ENCODE measurements around the gene SSTR3. TPM values are rescaled to one million over a fixed set of nuclear protein-coding genes. Genes with fewer than 3 reads are reported as not detected.

The SSTR3 gene
- total and polyA plus RNA-seq, 4 donors = 0.19 TPM; not detected in 3

GRCh38 chr22:37220543-37220981 is 8.3 kb upstream of the SSTR3 start (continued):
- TF ChIP-seq CTCF (IDR thresholded peaks at IDR 0.05; ENCODE audit: low read depth, low read length, missing input control) = no peak
- TF ChIP-seq HNF4A (conservative IDR thresholded peaks at IDR 0.05) = no peak

DNA sequence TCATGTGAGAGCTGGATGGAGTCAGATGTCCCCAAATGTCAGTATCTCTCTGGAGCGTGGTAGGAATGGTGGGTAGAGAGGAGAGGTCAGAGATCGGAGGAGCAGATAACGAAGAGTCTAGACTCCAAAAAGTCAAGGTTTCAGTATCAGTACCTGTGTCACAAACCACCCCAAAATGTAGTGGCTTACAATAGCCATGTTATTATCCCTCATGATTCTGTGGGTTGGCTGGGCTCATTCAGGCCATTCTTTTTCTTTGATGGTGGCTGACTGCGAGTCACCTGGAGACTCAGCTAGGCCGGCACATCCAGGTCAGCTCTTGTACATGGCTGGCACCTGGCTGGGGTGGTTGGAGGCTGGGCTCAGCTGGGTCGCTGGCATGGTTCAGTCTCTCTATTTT is 7.3 kb upstream of the SSTR3 start:
- Histone ChIP-seq H3K9ac (ENCODE audit: low read depth in 1 of 2, low read length in 2 of 2) (no peak overlapping the region), H3K27me3 (ENCODE audit: control insufficient read depth in 4 of 4, insufficient read depth in 4 of 4, low read length in 3 of 4) (no peaks in the 10 kb centered on the region), H3K9me3 (ENCODE audit: control insufficient read depth in 4 of 4, low read length in 3 of 4) (no peaks in the 10 kb centered on the region), H3K4me3 (ENCODE audit: low read depth in 1 of 3, low read length in 3 of 3) (no peak overlapping the region), H3K36me3 (ENCODE audit: control insufficient read depth in 4 of 4, insufficient read depth in 3 of 4, low read depth in 1 of 4, low read length in 3 of 4) (no peaks in the 10 kb centered on the region), H3K4me1 (ENCODE audit: control insufficient read depth in 4 of 4, insufficient read depth in 4 of 4, low read length in 3 of 4) (no peaks in the 10 kb centered on the region), H3K27ac (ENCODE audit: low read depth in 1 of 2, low read length in 2 of 2) (no peak overlapping the region)
- TF ChIP-seq YY1 (IDR thresholded peaks at IDR 0.05) (no peak), JUND (IDR thresholded peaks at IDR 0.05) (no peak), FOXA1 (IDR thresholded peaks at IDR 0.05) (no peak), SP1 (IDR thresholded peaks at IDR 0.05) (no peak), FOXA2 (IDR thresholded peaks at IDR 0.05) (no peak), RXRA (IDR thresholded peaks at IDR 0.05) (no peak)
- 90% methylated on average over 6 of the region's 6 CpGs for WGBS
- DNase-seq (ENCODE audit: low spot score) = no peak

GRCh38 chr22:37218771-37219411 is 6.6 kb upstream of the SSTR3 start:
- Histone ChIP-seq H3K27me3 (ENCODE audit: control insufficient read depth in 4 of 4, insufficient read depth in 4 of 4, low read length in 3 of 4) (no peaks in the 10 kb centered on the region), H3K27ac (ENCODE audit: low read depth in 1 of 2, low read length in 2 of 2) (no peak overlapping the region), H3K36me3 (ENCODE audit: control insufficient read depth in 4 of 4, insufficient read depth in 3 of 4, low read depth in 1 of 4, low read length in 3 of 4) (no peaks in the 10 kb centered on the region), H3K4me1 (ENCODE audit: control insufficient read depth in 4 of 4, insufficient read depth in 4 of 4, low read length in 3 of 4) (no peaks in the 10 kb centered on the region), H3K4me3 (ENCODE audit: low read depth in 1 of 3, low read length in 3 of 3) (no peak overlapping the region), H3K9ac (ENCODE audit: low read depth in 1 of 2, low read length in 2 of 2) (no peak overlapping the region), H3K9me3 (ENCODE audit: control insufficient read depth in 4 of 4, low read length in 3 of 4) (no peaks in the 10 kb centered on the region)
- 47% methylated on average over 7 of the region's 7 CpGs for WGBS
- DNase-seq (ENCODE audit: low spot score) = no peak
- TF ChIP-seq CTCF (IDR thresholded peaks at IDR 0.05; ENCODE audit: low read depth, low read length, missing input control) = no peak
- TF ChIP-seq FOXA1 (IDR thresholded peaks at IDR 0.05) = no peak
- no peak for TF ChIP-seq HNF4G (IDR thresholded peaks at IDR 0.05)
- TF ChIP-seq NR2F2 (IDR thresholded peaks at IDR 0.05) = no peak
- TF ChIP-seq YY1 (IDR thresholded peaks at IDR 0.05) = no peak
- no peak for TF ChIP-seq MAX (IDR thresholded peaks at IDR 0.05)
- no peak for TF ChIP-seq EGR1 (IDR thresholded peaks at IDR 0.05; ENCODE audit: low read depth in 2 of 2)
- TF ChIP-seq SP1 (IDR thresholded peaks at IDR 0.05) = no peak
- no peak for TF ChIP-seq FOXA2 (IDR thresholded peaks at IDR 0.05)
- TF ChIP-seq, protein P1, sequence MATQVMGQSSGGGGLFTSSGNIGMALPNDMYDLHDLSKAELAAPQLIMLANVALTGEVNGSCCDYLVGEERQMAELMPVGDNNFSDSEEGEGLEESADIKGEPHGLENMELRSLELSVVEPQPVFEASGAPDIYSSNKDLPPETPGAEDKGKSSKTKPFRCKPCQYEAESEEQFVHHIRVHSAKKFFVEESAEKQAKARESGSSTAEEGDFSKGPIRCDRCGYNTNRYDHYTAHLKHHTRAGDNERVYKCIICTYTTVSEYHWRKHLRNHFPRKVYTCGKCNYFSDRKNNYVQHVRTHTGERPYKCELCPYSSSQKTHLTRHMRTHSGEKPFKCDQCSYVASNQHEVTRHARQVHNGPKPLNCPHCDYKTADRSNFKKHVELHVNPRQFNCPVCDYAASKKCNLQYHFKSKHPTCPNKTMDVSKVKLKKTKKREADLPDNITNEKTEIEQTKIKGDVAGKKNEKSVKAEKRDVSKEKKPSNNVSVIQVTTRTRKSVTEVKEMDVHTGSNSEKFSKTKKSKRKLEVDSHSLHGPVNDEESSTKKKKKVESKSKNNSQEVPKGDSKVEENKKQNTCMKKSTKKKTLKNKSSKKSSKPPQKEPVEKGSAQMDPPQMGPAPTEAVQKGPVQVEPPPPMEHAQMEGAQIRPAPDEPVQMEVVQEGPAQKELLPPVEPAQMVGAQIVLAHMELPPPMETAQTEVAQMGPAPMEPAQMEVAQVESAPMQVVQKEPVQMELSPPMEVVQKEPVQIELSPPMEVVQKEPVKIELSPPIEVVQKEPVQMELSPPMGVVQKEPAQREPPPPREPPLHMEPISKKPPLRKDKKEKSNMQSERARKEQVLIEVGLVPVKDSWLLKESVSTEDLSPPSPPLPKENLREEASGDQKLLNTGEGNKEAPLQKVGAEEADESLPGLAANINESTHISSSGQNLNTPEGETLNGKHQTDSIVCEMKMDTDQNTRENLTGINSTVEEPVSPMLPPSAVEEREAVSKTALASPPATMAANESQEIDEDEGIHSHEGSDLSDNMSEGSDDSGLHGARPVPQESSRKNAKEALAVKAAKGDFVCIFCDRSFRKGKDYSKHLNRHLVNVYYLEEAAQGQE (IDR thresholded peaks at IDR 0.05) = no peak
- TF ChIP-seq ATF3 (IDR thresholded peaks at IDR 0.05) = no peak
- no peak for TF ChIP-seq RXRA (IDR thresholded peaks at IDR 0.05)
- no peak for TF ChIP-seq ZBTB33 (IDR thresholded peaks at IDR 0.05)
- no peak for TF ChIP-seq JUND (IDR thresholded peaks at IDR 0.05)
- TF ChIP-seq RAD21 (IDR thresholded peaks at IDR 0.05) = no peak
- TF ChIP-seq HNF4A (conservative IDR thresholded peaks at IDR 0.05) = no peak
- no peak for TF ChIP-seq GABPA (IDR thresholded peaks at IDR 0.05 in 1 of 2, conservative IDR thresholded peaks at IDR 0.05 in 1 of 2)
- TF ChIP-seq TAF1 (conservative IDR thresholded peaks at IDR 0.05) = no peak

Measured in liver (tissue), 9 donors.